ENCODE measurements around the gene SLC29A4. TPM values are rescaled to one million over a fixed set of nuclear protein-coding genes. Genes with fewer than 3 reads are reported as not detected.
"Not testable (repeated sequence)": the region's sequence is repeated elsewhere in the genome, so short reads cannot be mapped to it uniquely, and the experiment has no call there.

Gene SLC29A4
- total and polyA plus RNA-seq, 7 donors, result 0.77 to 3.7 (median 2.6) TPM

- Histone ChIP-seq H3K36me3 (ENCODE audit: insufficient read depth in 1 of 2, low read depth in 1 of 2) (no peaks in the 10 kb centered on the region), H3K27me3 (ENCODE audit: insufficient read depth in 3 of 3, low read length in 2 of 3) (peaks cover 0 to 5% (median 4%) of the 10 kb centered on the region in 3 donors), H3K4me1 (no peaks in the 10 kb centered on the region), H3K4me3 (no peak overlapping the region), H3K9me3 (no peaks in the 10 kb centered on the region), H3K27ac (no peak overlapping the region)
- intact Hi-C loops (cut with DNase I), result no loop called here
- ATAC-seq (no peak), DNase-seq (no peak)
- no peak for TF ChIP-seq CTCF (IDR thresholded peaks at IDR 0.05)
- 88 to 93% (median 91%) methylated on average over 9 of the region's 9 CpGs for WGBS, 3 donors
Measured at GRCh38 chr7:5286933-5287332, 4.2 kb downstream of the SLC29A4 start.

GRCh38 chr7:5287373-5287772, 4.6 kb downstream of the SLC29A4 start:
- H3K27me3 ChIP-seq (ENCODE audit: insufficient read depth in 3 of 3, low read length in 2 of 3); H3K9me3 ChIP-seq; ATAC-seq; H3K27ac ChIP-seq; H3K36me3 ChIP-seq (ENCODE audit: insufficient read depth in 1 of 2, low read depth in 1 of 2); H3K4me1 ChIP-seq; DNase-seq; intact Hi-C loops (cut with DNase I); H3K4me3 ChIP-seq: not testable (repeated sequence)
- WGBS, 3 donors, result 82 to 86% (median 85%) methylated on average over 5 of the region's 5 CpGs

- Histone ChIP-seq H3K9me3 (no peaks in the 10 kb centered on the region), H3K4me3 (no peak overlapping the region), H3K36me3 (ENCODE audit: insufficient read depth in 1 of 2, low read depth in 1 of 2) (no peaks in the 10 kb centered on the region), H3K27ac (no peak overlapping the region), H3K27me3 (ENCODE audit: insufficient read depth in 3 of 3, low read length in 2 of 3) (peaks cover 0 to 5% (median 4%) of the 10 kb centered on the region in 3 donors), H3K4me1 (no peaks in the 10 kb centered on the region)
- 92 to 95% (median 92%) methylated on average over 16 to 19 of the region's 19 CpGs for WGBS, 3 donors
- intact Hi-C loops (cut with DNase I), result no loop called here
- TF ChIP-seq CTCF (IDR thresholded peaks at IDR 0.05), result no peak
- ATAC-seq, result no peak
- DNase-seq, result no peak
Measured at GRCh38 chr7:5287802-5288201, 5.1 kb downstream of the SLC29A4 start.

- intact Hi-C loops (cut with DNase I); DNase-seq; H3K4me1 ChIP-seq; H3K9me3 ChIP-seq; H3K4me3 ChIP-seq; H3K36me3 ChIP-seq (ENCODE audit: insufficient read depth in 1 of 2, low read depth in 1 of 2); H3K27ac ChIP-seq; ATAC-seq; H3K27me3 ChIP-seq (ENCODE audit: insufficient read depth in 3 of 3, low read length in 2 of 3): not testable (repeated sequence)
- 91 to 92% (median 91%) methylated on average over 8 of the region's 8 CpGs for WGBS, 3 donors
Measured at GRCh38 chr7:5288560-5288959, 5.8 kb downstream of the SLC29A4 start.

GRCh38 chr7:5289355-5289754, 6.6 kb downstream of the SLC29A4 start:
- Histone ChIP-seq H3K27ac (no peak overlapping the region), H3K4me3 (no peak overlapping the region), H3K36me3 (ENCODE audit: insufficient read depth in 1 of 2, low read depth in 1 of 2) (no peaks in the 10 kb centered on the region), H3K9me3 (no peaks in the 10 kb centered on the region), H3K27me3 (ENCODE audit: insufficient read depth in 3 of 3, low read length in 2 of 3) (peaks cover 0 to 3% (median 0%) of the 10 kb centered on the region in 3 donors), H3K4me1 (no peaks in the 10 kb centered on the region)
- DNase-seq (no peak), ATAC-seq (no peak)
- no peak for TF ChIP-seq CTCF (IDR thresholded peaks at IDR 0.05)
- 76 to 81% (median 76%) methylated on average over 7 of the region's 7 CpGs for WGBS, 3 donors
- intact Hi-C loops (cut with DNase I), result no loop called here

- peaks cover 0 to 7% (median 3%) of the 10 kb centered on the region in 3 donors for H3K27me3 ChIP-seq (ENCODE audit: insufficient read depth in 3 of 3, low read length in 2 of 3)
- ATAC-seq (no peak), DNase-seq (no peak)
- intact Hi-C loops (cut with DNase I), result no loop called here
- TF ChIP-seq CTCF (IDR thresholded peaks at IDR 0.05), result no peak
- H3K27ac ChIP-seq, result no peak overlapping the region
- whole genome bisulfite sequencing, 3 donors, result 87 to 91% (median 90%) methylated on average over 8 of the region's 8 CpGs
- H3K4me1 ChIP-seq, result no peaks in the 10 kb centered on the region
- no peaks in the 10 kb centered on the region for H3K36me3 ChIP-seq (ENCODE audit: insufficient read depth in 1 of 2, low read depth in 1 of 2)
- no peaks in the 10 kb centered on the region for H3K9me3 ChIP-seq
- H3K4me3 ChIP-seq, result no peak overlapping the region
Measured at GRCh38 chr7:5291301-5291700, 8.6 kb downstream of the SLC29A4 start.

GRCh38 chr7:5291711-5292335, 9.1 kb downstream of the SLC29A4 start:
- H3K27me3 ChIP-seq (ENCODE audit: insufficient read depth in 3 of 3, low read length in 2 of 3); H3K4me1 ChIP-seq; ATAC-seq; H3K4me3 ChIP-seq; H3K27ac ChIP-seq; intact Hi-C loops (cut with DNase I); DNase-seq; H3K9me3 ChIP-seq; H3K36me3 ChIP-seq (ENCODE audit: insufficient read depth in 1 of 2, low read depth in 1 of 2): not testable (repeated sequence)
- WGBS, 3 donors, result 73 to 84% (median 79%) methylated on average over 11 to 15 of the region's 15 CpGs
